Mesenchymal stem cell (in vitro differentiated cells and primary cell): ENCODE data around the gene NDUFV3.

Experiments used
- DNase-seq: peaks from one replicate; pipeline ENCODE4 v3.0.0-alpha.2; 2013
- H2AFZ ChIP-seq: one replicate; pipeline ENCODE4 v1.6.1; 2013; ENCODE audit warnings: low read depth, mild to moderate bottlenecking, control low read depth, inconsistent platforms, low read length, moderate library complexity
- H2AK5ac ChIP-seq: 2 replicates; pipeline ENCODE4 v1.6.1; 2013; ENCODE audit warnings: low read length, moderate library complexity, mild to moderate bottlenecking, inconsistent platforms; ENCODE audit not compliant: severe bottlenecking
- H2BK120ac ChIP-seq: one replicate; pipeline ENCODE4 v1.6.1; 2013; ENCODE audit warnings: low read depth, mild to moderate bottlenecking, inconsistent platforms, low read length, moderate library complexity
- H2BK12ac ChIP-seq, 2 experiments: one replicate each; pipeline ENCODE4 v1.6.1; 2013; ENCODE audit warnings: inconsistent platforms in 2 of 2, low read length in 2 of 2, mild to moderate bottlenecking in 2 of 2, moderate library complexity in 2 of 2, control low read depth in 1 of 2
- H2BK15ac ChIP-seq: one replicate; pipeline ENCODE4 v1.6.1; 2013; ENCODE audit warnings: mild to moderate bottlenecking, low read depth, inconsistent platforms; ENCODE audit not compliant: poor library complexity, severe bottlenecking
- H2BK5ac ChIP-seq: 2 replicates; pipeline ENCODE4 v1.6.1; 2013; ENCODE audit warnings: low read depth, mild to moderate bottlenecking, low read length, control low read depth, inconsistent platforms; ENCODE audit not compliant: poor library complexity, severe bottlenecking
- H3K14ac ChIP-seq, 2 experiments: one replicate each; pipeline ENCODE4 v1.6.1; 2013; ENCODE audit warnings: inconsistent platforms in 2 of 2, low read length in 2 of 2, control low read depth in 1 of 2, mild to moderate bottlenecking in 1 of 2, moderate library complexity in 1 of 2
- H3K18ac ChIP-seq, 2 experiments: one replicate each; pipeline ENCODE4 v1.6.1; 2013; ENCODE audit warnings: inconsistent platforms in 2 of 2, low read length in 2 of 2, control low read depth in 1 of 2, low read depth in 1 of 2, mild to moderate bottlenecking in 1 of 2
- H3K23ac ChIP-seq, 2 experiments: one replicate each; pipeline ENCODE4 v1.6.1; 2013; ENCODE audit warnings: inconsistent platforms in 2 of 2, low read length in 2 of 2, mild to moderate bottlenecking in 2 of 2, moderate library complexity in 2 of 2, control low read depth in 1 of 2
- H3K27ac ChIP-seq: 2 replicates; pipeline ENCODE4 v1.5.1; 2013; ENCODE audit warnings: mild to moderate bottlenecking, moderate library complexity, low read length, control low read depth, inconsistent platforms; ENCODE audit not compliant: poor library complexity, severe bottlenecking
- H3K27me3 ChIP-seq, 2 experiments: 2 replicates each; pipeline versions ENCODE4 v1.6.1 to v1.7.0; 2013; ENCODE audit warnings: low read length in 2 of 2, mild to moderate bottlenecking in 2 of 2, moderate library complexity in 2 of 2, control low read depth in 1 of 2, inconsistent platforms in 1 of 2; ENCODE audit not compliant: control insufficient read depth in 1 of 2, insufficient read depth in 1 of 2
- H3K36me3 ChIP-seq, 2 experiments: 2 replicates each; pipeline versions ENCODE4 v1.6.1 to v1.7.0; 2013; ENCODE audit warnings: low read length in 2 of 2, control low read depth in 1 of 2, inconsistent platforms in 1 of 2, low read depth in 1 of 2, mild to moderate bottlenecking in 1 of 2; ENCODE audit not compliant: insufficient read depth in 2 of 2, control insufficient read depth in 1 of 2
- H3K4ac ChIP-seq, 2 experiments: one replicate each; pipeline ENCODE4 v1.6.1; 2013; ENCODE audit warnings: inconsistent platforms in 2 of 2, low read length in 2 of 2, mild to moderate bottlenecking in 2 of 2, moderate library complexity in 2 of 2, control low read depth in 1 of 2, low read depth in 1 of 2
- H3K4me1 ChIP-seq: 2 replicates; pipeline ENCODE4 v1.6.1; 2013; ENCODE audit warnings: low read depth, low read length, control low read depth; ENCODE audit not compliant: control insufficient read depth, insufficient read depth
- H3K4me2 ChIP-seq: 2 replicates; pipeline ENCODE4 v1.6.1; 2013; ENCODE audit warnings: low read length, mild to moderate bottlenecking, inconsistent platforms; ENCODE audit not compliant: poor library complexity, severe bottlenecking
- H3K4me3 ChIP-seq, 2 experiments: 2 replicates each; pipeline versions ENCODE4 v1.5.1 to v1.7.0; 2013; ENCODE audit warnings: low read length in 2 of 2, mild to moderate bottlenecking in 2 of 2, control low read depth in 1 of 2, low read depth in 1 of 2; ENCODE audit not compliant: insufficient read depth in 1 of 2
- H3K79me1 ChIP-seq: replicated peaks from 2 replicates; pipeline ENCODE4 v1.6.1; 2013; ENCODE audit warnings: mild to moderate bottlenecking, control low read depth, low read length, inconsistent platforms; ENCODE audit not compliant: poor library complexity, severe bottlenecking
- H3K9ac ChIP-seq: 2 replicates; pipeline ENCODE4 v1.7.0; 2013; ENCODE audit warnings: mild to moderate bottlenecking, low read length, moderate library complexity
- H3K9me3 ChIP-seq: 2 replicates; pipeline ENCODE4 v1.7.0; 2013; ENCODE audit warnings: mild to moderate bottlenecking, low read length; ENCODE audit not compliant: control insufficient read depth
- H4K8ac ChIP-seq: one replicate; pipeline ENCODE4 v1.6.1; 2013; ENCODE audit warnings: inconsistent platforms, mild to moderate bottlenecking, low read length, moderate library complexity
- H4K91ac ChIP-seq: one replicate; pipeline ENCODE4 v1.6.1; 2013; ENCODE audit warnings: mild to moderate bottlenecking, low read length, inconsistent platforms
- WGBS: methylation state at CpG from one replicate; pipeline ENCODE4 v1.1.7; 2013; ENCODE audit warnings: mixed read lengths; 5-methylcytosine and 5-hydroxymethylcytosine counted together

NDUFV3 gene

GRCh38 chr21:42851812-42852665, 41.1 kb upstream of the NDUFV3 start:
- H3K4ac ChIP-seq, result no peak overlapping the region
- H3K14ac ChIP-seq, result no peak overlapping the region
- H3K4me3 ChIP-seq, result no peak overlapping the region
- no peak overlapping the region for H4K91ac ChIP-seq
- H2BK15ac ChIP-seq, result no peak overlapping the region
- no peak overlapping the region for H2AK5ac ChIP-seq
- H3K23ac ChIP-seq, result no peak overlapping the region
- H3K4me1 ChIP-seq, result peaks cover 2% of the 10 kb centered on the region
- H3K9ac ChIP-seq, result no peak overlapping the region
- H3K18ac ChIP-seq, result no peak overlapping the region
- peaks cover 56% of the 10 kb centered on the region for H3K79me1 ChIP-seq
- 94% methylated on average over 19 of the region's 19 CpGs for WGBS
- no peak overlapping the region for H3K27ac ChIP-seq
- H3K9me3 ChIP-seq, result no peaks in the 10 kb centered on the region
- no peaks in the 10 kb centered on the region for H3K27me3 ChIP-seq
- no peak overlapping the region for H3K4me2 ChIP-seq
- DNase-seq, result no peak
- H3K36me3 ChIP-seq, result peaks cover 91 to 99% of the 10 kb centered on the region in 2 experiments
- H4K8ac ChIP-seq, result no peak overlapping the region
- H2BK120ac ChIP-seq, result no peak overlapping the region
- H2BK5ac ChIP-seq, result no peak overlapping the region
- no peak overlapping the region for H2BK12ac ChIP-seq
- no peak overlapping the region for H2AFZ ChIP-seq

- Histone ChIP-seq H4K91ac (no peak overlapping the region), H2AK5ac (no peak overlapping the region), H3K9ac (no peak overlapping the region), H3K36me3 (peaks cover 88 to 95% of the 10 kb centered on the region in 2 experiments), H3K14ac (no peak overlapping the region), H2BK15ac (no peak overlapping the region), H2BK12ac (no peak overlapping the region), H3K4me3 (no peak overlapping the region), H3K27me3 (no peaks in the 10 kb centered on the region), H4K8ac (no peak overlapping the region), H3K9me3 (no peaks in the 10 kb centered on the region), H2BK5ac (no peak overlapping the region), H3K79me1 (peaks cover 56% of the 10 kb centered on the region), H3K4me1 (peaks cover 2% of the 10 kb centered on the region), H3K4me2 (no peak overlapping the region), H3K18ac (no peak overlapping the region), H2BK120ac (no peak overlapping the region), H3K27ac (no peak overlapping the region), H3K4ac (no peak overlapping the region), H2AFZ (no peak overlapping the region), H3K23ac (no peak overlapping the region)
- WGBS, result 97% methylated on average over 20 of the region's 20 CpGs
- DNase-seq, result no peak
Measured at GRCh38 chr21:42852925-42853570, 40.1 kb upstream of the NDUFV3 start.

GRCh38 chr21:42853621-42854020, 39.5 kb upstream of the NDUFV3 start:
- Histone ChIP-seq H3K27me3 (no peaks in the 10 kb centered on the region), H3K9me3 (no peaks in the 10 kb centered on the region), H2BK5ac (no peak overlapping the region), H3K4me1 (peaks cover 2% of the 10 kb centered on the region), H2BK120ac (no peak overlapping the region), H3K4me3 (no peak overlapping the region), H2AK5ac (no peak overlapping the region), H2BK12ac (no peak overlapping the region), H3K36me3 (peaks cover 92 to 95% of the 10 kb centered on the region in 2 experiments), H2BK15ac (no peak overlapping the region), H3K9ac (no peak overlapping the region), H3K27ac (no peak overlapping the region), H4K91ac (no peak overlapping the region), H3K18ac (no peak overlapping the region), H3K14ac (no peak overlapping the region), H3K79me1 (peaks cover 58% of the 10 kb centered on the region), H2AFZ (no peak overlapping the region), H3K4me2 (no peak overlapping the region), H3K23ac (no peak overlapping the region), H3K4ac (no peak overlapping the region), H4K8ac (no peak overlapping the region)
- DNase-seq, result no peak
- 97% methylated on average over 20 of the region's 20 CpGs for WGBS

GRCh38 chr21:42854246-42855010, 38.7 kb upstream of the NDUFV3 start:
- Histone ChIP-seq H3K23ac (no peak overlapping the region), H2AK5ac (no peak overlapping the region), H3K36me3 (peaks cover 92 to 93% of the 10 kb centered on the region in 2 experiments), H3K9ac (no peak overlapping the region), H3K27me3 (no peaks in the 10 kb centered on the region), H4K91ac (no peak overlapping the region), H3K79me1 (peaks cover 61% of the 10 kb centered on the region), H3K4ac (no peak overlapping the region), H2AFZ (no peak overlapping the region), H3K18ac (no peak overlapping the region), H2BK12ac (no peak overlapping the region), H3K4me2 (no peak overlapping the region), H2BK120ac (no peak overlapping the region), H4K8ac (no peak overlapping the region), H3K4me3 (no peak overlapping the region), H2BK15ac (no peak overlapping the region), H3K27ac (no peak overlapping the region), H3K4me1 (no peaks in the 10 kb centered on the region), H2BK5ac (no peak overlapping the region), H3K14ac (no peak overlapping the region), H3K9me3 (no peaks in the 10 kb centered on the region)
- 97% methylated on average over 28 of the region's 28 CpGs for WGBS
- DNase-seq, result no peak
